Peyer's patch (tissue), 4 donors: ENCODE results near the gene NRXN3. TPM values are rescaled to one million over a fixed set of nuclear protein-coding genes. Genes with fewer than 3 reads are reported as not detected.

ENCODE experiments used
- DNase-seq, 3 donors: peaks; one replicate each; pipeline ENCODE4 v3.0.0-alpha.2; 2017 to 2019
- H3K27ac ChIP-seq, 4 donors: fragments of 200-600 bp; sonication (generic); one replicate each; pipeline ENCODE4 v1.5.1; 2016 to 2019
- H3K27me3 ChIP-seq, 2 donors: fragments of 200-600 bp; sonication (generic); one replicate each; pipeline ENCODE4 v1.5.1; 2019
- H3K36me3 ChIP-seq, 3 donors: fragments of 200-600 bp; sonication (generic); one replicate each; pipeline ENCODE4 v1.5.1; 2016 to 2019
- H3K4me1 ChIP-seq, 4 donors: fragments of 200-600 bp; sonication (generic); one replicate each; pipeline ENCODE4 v1.5.1; 2016 to 2019
- H3K4me3 ChIP-seq, 4 donors: fragments of 200-600 bp; sonication (generic); 1 replicate in 3 of 4; 2 replicates in 1 of 4; pipeline ENCODE4 v1.5.1; 2016 to 2019; ENCODE audit warnings: mild to moderate bottlenecking in 1 of 4
- H3K9me3 ChIP-seq, 4 donors: fragments of 200-600 bp; sonication (generic); one replicate each; pipeline ENCODE4 v1.5.1; 2016 to 2019; ENCODE audit warnings: mild to moderate bottlenecking in 1 of 4
- POLR2A ChIP-seq, 2 donors: fragments of 450-650 bp; IDR thresholded peaks; one replicate each; pipeline ENCODE4 v1.5.1; 2017; ENCODE audit warnings: antibody characterized with exemption in 2 of 2, mild to moderate bottlenecking in 2 of 2, moderate library complexity in 2 of 2
- total RNA-seq, 4 donors: library from RNA; depleted of rRNA; stranded (reverse); fragments of >200 nt; gene quantifications; one replicate each; pipeline ENCODE4 v1.1.0, GENCODE V29; 2016
- TF ChIP-seq, protein P1 (sequence below), 6 experiments: fragments of 450-650 bp in 4 of 6; fragments of 200-600 bp in 2 of 6; sonication (generic) in 1 of 6; IDR thresholded peaks; one replicate each; pipeline ENCODE4 v1.5.1; 2017 to 2019; ENCODE audit warnings: antibody characterized with exemption in 6 of 6, mild to moderate bottlenecking in 3 of 6, moderate library complexity in 1 of 6

Gene NRXN3
- total RNA-seq, 4 donors from 2014 or later, result 1.6 to 10.2 (median 4.4) TPM

DNA sequence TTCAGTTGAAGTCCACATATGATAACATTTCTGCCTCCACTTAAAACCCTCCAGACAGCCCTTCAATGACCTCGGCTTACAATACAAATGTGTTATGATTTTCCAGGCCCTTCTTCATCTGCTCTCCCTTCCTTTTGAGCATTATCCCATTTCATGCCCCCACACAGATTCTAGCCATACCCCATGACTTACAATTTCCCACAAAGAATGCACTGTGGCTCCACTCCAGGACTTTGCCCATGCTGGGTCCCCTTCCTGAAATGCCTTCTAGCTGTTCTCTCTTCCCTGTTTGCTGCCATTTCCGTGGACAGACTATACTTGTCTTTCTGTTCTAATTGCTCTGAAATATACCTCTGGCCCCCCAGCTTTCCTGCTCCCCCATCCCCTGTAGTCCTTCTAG lies 1078.0 kb downstream of the NRXN3 start:
- no peak overlapping the region for H3K4me3 ChIP-seq
- DNase-seq, result no peak
- H3K36me3 ChIP-seq, result no peaks in the 10 kb centered on the region
- no peak overlapping the region for H3K27ac ChIP-seq
- H3K9me3 ChIP-seq, result no peaks in the 10 kb centered on the region
- TF ChIP-seq, protein P1, sequence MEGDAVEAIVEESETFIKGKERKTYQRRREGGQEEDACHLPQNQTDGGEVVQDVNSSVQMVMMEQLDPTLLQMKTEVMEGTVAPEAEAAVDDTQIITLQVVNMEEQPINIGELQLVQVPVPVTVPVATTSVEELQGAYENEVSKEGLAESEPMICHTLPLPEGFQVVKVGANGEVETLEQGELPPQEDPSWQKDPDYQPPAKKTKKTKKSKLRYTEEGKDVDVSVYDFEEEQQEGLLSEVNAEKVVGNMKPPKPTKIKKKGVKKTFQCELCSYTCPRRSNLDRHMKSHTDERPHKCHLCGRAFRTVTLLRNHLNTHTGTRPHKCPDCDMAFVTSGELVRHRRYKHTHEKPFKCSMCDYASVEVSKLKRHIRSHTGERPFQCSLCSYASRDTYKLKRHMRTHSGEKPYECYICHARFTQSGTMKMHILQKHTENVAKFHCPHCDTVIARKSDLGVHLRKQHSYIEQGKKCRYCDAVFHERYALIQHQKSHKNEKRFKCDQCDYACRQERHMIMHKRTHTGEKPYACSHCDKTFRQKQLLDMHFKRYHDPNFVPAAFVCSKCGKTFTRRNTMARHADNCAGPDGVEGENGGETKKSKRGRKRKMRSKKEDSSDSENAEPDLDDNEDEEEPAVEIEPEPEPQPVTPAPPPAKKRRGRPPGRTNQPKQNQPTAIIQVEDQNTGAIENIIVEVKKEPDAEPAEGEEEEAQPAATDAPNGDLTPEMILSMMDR (IDR thresholded peaks at IDR 0.05), result no peak
- TF ChIP-seq POLR2A (IDR thresholded peaks at IDR 0.05), result no peak
- H3K4me1 ChIP-seq, result no peaks in the 10 kb centered on the region
- H3K27me3 ChIP-seq, result no peaks in the 10 kb centered on the region

DNA sequence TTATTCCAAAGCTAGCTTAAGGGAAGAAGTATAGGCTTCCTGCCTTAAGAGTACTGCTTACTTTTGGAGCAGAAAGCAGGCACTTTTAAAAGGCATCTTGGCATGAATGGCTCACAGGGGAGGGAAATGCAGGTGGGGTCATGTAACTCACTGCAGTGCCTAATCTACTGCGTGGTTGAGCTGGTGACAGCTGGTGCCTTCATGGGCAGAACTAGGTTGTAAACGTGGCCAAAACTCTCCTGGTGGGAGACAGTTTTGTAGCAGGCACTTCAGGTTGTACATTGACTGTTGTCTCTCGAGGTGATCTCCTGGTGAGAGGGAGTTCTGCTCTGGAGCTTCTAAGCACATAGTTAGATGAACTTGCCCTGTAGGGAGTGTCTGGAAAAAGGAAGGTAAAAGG lies 1078.6 kb downstream of the NRXN3 start:
- H3K4me3 ChIP-seq, result no peak overlapping the region
- no peak for TF ChIP-seq POLR2A (IDR thresholded peaks at IDR 0.05)
- TF ChIP-seq, protein P1 (IDR thresholded peaks at IDR 0.05), result no peak
- no peaks in the 10 kb centered on the region for H3K4me1 ChIP-seq

DNA sequence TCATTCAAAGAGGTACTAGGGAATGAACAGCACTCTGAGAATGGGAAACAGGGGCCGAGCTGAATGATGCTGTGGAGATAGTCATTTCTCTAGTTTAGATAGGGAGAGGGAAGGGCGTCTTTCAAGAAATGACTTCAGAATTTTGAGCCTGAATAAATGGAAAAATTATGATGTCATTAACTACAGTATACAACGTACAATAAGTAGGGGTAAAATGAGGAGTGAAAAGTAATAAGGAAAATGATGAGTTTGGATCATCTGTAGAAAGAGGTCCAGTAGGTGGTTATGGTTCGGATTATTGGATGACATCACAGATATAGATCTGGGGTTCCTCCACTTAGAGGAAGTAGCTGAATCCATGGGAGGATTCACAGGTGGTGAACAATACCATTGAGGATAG lies 1081.1 kb downstream of the NRXN3 start:
- no peak for DNase-seq
- H3K4me3 ChIP-seq, result no peak overlapping the region
- TF ChIP-seq, protein P1 (IDR thresholded peaks at IDR 0.05), result no peak
- TF ChIP-seq POLR2A (IDR thresholded peaks at IDR 0.05), result no peak
- no peak overlapping the region for H3K27ac ChIP-seq
- H3K4me1 ChIP-seq, result no peaks in the 10 kb centered on the region
- no peaks in the 10 kb centered on the region for H3K36me3 ChIP-seq
- H3K27me3 ChIP-seq, result no peaks in the 10 kb centered on the region
- no peaks in the 10 kb centered on the region for H3K9me3 ChIP-seq

More for the DNA sequence above, 1078.6 kb downstream of the NRXN3 start:
- Histone ChIP-seq H3K27me3 (no peaks in the 10 kb centered on the region), H3K9me3 (no peaks in the 10 kb centered on the region), H3K36me3 (no peaks in the 10 kb centered on the region), H3K27ac (no peak overlapping the region)
- no peak for DNase-seq

DNA sequence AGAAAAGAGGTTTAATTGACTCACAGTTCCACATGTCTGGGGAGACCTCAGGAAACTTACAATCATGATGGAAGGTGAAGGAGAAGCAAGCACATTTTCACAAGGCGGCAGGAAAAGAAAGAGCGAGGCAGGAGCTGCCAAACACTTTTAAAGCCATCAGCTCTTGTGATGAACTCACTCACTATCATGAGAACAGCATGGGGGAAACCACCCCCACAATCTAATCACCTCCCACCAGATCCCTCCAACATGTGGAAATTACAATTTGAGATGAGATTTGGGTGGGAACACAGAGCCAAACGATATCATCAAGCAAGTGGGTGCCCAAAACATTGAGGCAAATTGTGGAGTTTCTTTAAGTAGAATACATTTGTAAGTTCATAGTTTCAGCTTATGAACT lies 1083.4 kb downstream of the NRXN3 start:
- Histone ChIP-seq H3K36me3 (no peaks in the 10 kb centered on the region), H3K27ac (no peak overlapping the region), H3K4me3 (no peak overlapping the region), H3K4me1 (no peaks in the 10 kb centered on the region), H3K27me3 (no peaks in the 10 kb centered on the region), H3K9me3 (no peaks in the 10 kb centered on the region)
- TF ChIP-seq, protein P1 (IDR thresholded peaks at IDR 0.05), result no peak
- no peak for TF ChIP-seq POLR2A (IDR thresholded peaks at IDR 0.05)
- DNase-seq, result no peak

DNA sequence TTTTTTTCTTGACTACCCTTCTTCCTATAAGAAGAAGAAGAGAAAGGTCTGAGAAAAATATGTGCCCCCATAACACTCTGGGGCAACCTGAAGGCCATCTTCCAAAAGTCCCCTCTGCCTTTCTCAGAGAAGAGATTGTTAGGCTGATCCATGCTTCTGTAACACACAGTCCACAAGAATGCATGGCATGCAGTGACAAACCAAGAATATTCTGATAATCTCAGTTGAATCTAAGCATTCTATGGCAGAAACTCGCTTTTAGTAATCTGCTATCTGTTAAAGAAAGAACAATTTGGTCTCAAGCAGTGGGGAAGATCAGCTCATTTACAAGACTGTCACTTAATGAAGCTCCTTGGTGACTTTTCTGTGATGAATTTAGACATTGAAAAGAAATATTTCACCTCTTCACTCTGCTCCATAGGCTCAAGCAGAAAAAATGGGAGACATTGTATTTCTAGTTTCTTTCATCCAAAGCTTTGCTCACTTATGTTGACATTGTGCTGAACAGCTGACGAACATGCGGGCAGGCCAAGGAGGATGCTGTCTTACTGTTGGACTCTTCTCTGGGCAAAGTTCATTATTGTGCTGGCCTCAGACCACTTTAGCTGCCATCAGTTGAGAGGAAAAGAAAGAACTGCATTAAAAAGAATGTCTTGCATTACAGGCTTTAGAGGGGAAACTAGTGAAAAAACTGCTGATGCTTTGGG lies 1084.0 kb downstream of the NRXN3 start:
- no peak for DNase-seq

More for the DNA sequence above, 1084.0 kb downstream of the NRXN3 start:
- H3K27me3 ChIP-seq, result no peaks in the 10 kb centered on the region
- no peaks in the 10 kb centered on the region for H3K36me3 ChIP-seq
- H3K27ac ChIP-seq, result no peak overlapping the region
- H3K9me3 ChIP-seq, result no peaks in the 10 kb centered on the region
- H3K4me3 ChIP-seq, result no peak overlapping the region
- TF ChIP-seq, protein P1 (IDR thresholded peaks at IDR 0.05), result no peak
- no peak for TF ChIP-seq POLR2A (IDR thresholded peaks at IDR 0.05)
- no peaks in the 10 kb centered on the region for H3K4me1 ChIP-seq
